GM21717 (cell line): Measurements from ENCODE around the gene RBL1.
"Not testable (repeated sequence)": the region's sequence is repeated elsewhere in the genome, so short reads cannot be mapped to it uniquely, and the experiment has no call there.

ENCODE experiments used
- ATAC-seq: cut with Tn5 transposase; IDR thresholded peaks from one replicate; pipeline ENCODE4 v1.9.1; 2021; ENCODE audit warnings: mild to moderate bottlenecking, moderate library complexity; ENCODE audit not compliant: unreplicated experiment

The RBL1 gene

GRCh38 chr20:37075932-37076685, 19.7 kb downstream of the RBL1 start:
- no peak for ATAC-seq

- no peak for ATAC-seq
Observed at GRCh38 chr20:37072293-37073196, 23.3 kb downstream of the RBL1 start.

- ATAC-seq, result no peak
Observed at GRCh38 chr20:37071481-37071911, 24.3 kb downstream of the RBL1 start.

GRCh38 chr20:37069563-37069962, 26.2 kb downstream of the RBL1 start:
- ATAC-seq, result not testable (repeated sequence)

DNA sequence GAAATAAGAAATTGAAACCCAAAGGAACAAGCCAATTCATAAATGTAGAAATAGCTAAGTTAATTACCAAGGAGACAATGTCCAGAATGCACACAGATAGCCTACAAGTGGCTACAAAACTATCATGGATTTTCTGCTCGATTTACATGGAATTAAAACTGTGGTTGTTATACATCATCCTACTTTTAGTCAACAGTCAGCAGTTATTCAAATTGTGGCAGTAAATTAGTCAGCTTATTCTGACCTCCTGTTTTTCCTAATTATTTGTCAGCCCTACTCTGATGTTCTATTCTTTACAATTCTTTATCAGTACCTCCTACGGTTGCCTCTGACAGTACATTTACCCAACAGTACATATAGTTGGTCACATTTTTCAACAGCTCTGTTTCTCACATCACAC, 29.6 kb downstream of the RBL1 start:
- no peak for ATAC-seq

DNA sequence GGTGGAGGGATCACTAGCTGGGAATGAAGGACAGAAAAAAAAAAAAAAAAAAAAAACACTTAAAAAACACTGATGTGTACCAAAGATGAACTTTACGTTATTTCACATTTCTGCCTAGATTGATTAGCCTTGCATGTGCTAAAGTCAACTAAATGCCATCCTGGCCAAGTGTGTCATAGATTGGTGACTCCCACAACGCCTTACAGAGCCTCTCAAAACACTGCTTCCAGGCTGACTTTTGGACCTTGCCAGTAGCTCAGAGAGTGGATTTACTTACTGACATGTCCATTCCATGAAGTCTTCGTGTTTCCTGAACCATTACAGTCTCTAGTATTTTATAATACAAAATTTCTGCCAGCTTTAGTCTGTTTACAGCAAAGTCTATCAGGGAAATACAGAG, 40.5 kb downstream of the RBL1 start:
- ATAC-seq, result no peak

GRCh38 chr20:37053230-37053950, 42.4 kb downstream of the RBL1 start:
- ATAC-seq, result no peak

DNA sequence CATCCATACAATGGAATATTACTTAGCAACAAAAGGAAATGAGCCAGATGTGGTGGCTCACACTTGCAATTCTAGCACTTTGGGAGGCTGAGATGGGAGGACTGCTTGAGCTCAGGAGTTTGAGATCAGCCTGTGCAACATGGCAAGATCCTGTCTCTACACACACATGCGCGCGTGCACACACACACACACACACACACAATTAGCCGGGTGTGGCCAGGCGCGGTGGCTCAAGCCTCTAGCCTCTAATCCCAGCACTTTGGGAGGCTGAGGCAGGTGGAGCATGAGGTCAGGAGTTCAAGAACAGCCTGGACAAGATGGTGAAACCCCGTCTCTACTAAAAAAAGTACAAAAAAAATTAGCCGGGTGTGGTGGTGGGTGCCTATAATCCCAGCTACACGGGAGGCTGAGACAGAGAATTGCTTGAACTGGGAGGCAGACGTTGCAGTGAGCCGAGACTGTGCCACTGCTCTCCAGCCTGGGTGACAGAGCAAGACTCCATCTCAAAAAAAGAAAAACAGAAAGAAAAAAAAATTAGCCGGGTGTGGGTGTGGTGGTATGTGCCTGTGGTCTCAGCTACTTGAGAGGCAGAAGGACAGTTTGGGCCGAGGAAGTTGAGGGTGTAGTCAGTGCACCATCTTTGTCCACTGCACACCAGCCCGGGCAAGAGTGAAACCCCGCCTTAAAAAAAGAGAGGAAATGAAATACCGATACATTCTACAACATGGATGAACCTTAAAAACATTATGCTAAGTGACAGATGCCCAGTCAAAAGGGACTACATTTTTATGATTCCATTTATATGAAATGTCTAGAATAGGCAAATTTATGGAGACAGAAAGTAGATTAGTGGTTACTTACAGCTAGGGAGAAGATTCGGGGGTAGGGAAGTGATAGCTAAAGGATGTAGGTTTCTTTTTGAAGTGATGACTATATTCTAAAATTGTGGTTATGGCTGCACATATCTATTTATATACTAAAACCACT, 52.5 kb downstream of the RBL1 start:
- peak; percentile 64 for ATAC-seq

DNA sequence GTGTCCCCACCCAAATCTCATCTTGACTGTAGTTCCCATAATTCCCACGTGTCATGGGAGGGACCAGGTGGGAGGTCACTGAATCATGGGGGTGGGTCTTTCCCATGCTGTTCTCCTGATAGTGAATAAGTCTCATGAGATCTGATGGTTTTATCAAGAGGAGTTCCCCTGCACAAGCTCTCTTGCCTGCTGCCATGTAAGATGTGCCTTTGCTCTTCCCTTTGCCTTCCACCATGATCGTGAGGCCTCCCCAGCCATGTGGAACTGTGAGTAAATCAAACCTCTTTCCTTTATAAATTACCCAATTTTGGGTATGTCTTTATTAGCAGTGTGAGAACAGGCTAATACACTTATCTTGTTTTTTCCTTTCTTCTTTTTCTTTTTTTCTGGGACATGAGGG, 56.4 kb downstream of the RBL1 start:
- ATAC-seq, result not testable (repeated sequence)

DNA sequence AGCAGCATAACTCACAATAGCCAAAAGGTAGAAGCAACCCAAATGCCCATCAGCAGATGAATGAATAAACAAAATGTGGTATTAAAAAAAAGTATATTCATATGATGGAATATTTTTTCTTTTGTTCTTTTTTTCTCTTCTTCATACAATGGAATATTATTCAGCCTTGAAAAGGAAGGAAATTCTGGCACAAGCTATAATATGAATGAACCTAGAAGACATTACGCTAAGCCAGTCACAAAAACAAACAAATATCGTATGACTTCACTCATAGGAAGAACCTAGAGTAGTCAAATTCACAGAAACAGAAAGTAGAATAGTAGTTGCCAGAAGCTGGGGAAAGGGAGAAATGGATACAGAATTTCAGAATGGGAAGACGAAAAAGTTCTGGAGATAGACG, 63.7 kb downstream of the RBL1 start:
- no peak for ATAC-seq

GRCh38 chr20:37020636-37021035, 75.2 kb downstream of the RBL1 start:
- no peak for ATAC-seq

- ATAC-seq, result not testable (repeated sequence)
Observed at GRCh38 chr20:37012631-37013030, 83.2 kb downstream of the RBL1 start.

- not testable (repeated sequence) for ATAC-seq
Observed at GRCh38 chr20:37011858-37012257, 83.9 kb downstream of the RBL1 start.

DNA sequence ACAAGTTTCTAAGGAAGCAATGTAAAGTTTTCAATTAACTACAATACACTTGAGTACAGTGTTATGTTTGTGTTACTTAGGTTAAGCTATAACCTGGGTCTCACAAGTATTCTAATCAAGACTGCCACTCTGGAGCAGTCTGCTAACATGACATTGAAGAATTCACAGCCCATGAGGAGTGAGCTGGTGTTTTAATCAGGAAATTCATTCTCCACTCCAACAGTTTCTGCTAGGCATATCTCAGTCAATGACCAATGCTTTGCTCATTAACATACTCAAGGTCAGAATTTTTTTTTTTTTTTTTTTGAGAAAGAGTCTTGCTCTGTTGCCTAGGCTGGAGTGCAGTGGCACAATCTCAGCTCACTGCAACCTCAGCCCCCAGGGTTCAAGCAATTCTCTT, 84.7 kb downstream of the RBL1 start:
- no peak for ATAC-seq

DNA sequence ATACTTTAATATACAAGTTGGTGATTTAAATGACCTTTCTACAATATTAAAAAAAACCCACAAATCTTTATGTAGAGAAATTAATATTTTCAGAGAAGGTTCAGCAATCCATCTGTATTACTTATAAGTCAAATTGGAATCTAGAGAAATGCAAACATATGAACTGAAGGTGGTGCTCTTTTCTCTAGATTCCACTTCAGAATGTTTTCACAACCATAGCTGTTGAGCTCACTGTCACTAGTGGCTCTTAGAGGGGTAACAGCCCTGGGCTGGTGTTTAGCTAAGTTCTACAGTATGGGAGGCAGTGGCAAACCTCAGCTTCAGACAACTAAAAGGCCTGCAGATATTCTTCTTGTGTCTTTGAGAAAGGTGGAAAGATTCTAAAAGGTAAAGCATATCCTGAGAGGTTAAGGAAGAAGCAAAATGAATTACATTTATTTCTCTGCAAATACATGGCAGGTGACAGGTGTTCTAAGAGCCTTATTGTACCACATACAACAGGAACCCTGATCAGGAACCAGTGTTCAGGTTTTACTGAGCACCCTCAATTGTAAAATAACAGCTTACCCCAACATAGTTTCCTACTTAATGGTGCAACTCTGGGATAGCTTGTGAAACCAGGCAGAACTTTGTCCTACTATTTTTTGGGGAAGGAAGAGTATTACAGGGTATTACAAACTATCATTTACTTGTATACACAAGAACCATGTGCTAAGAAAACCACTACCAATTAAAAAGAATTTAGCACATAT, 87.7 kb downstream of the RBL1 start:
- ATAC-seq, result no peak

GRCh38 chr20:37005062-37005942, 90.5 kb downstream of the RBL1 start:
- ATAC-seq, result not testable (repeated sequence)

DNA sequence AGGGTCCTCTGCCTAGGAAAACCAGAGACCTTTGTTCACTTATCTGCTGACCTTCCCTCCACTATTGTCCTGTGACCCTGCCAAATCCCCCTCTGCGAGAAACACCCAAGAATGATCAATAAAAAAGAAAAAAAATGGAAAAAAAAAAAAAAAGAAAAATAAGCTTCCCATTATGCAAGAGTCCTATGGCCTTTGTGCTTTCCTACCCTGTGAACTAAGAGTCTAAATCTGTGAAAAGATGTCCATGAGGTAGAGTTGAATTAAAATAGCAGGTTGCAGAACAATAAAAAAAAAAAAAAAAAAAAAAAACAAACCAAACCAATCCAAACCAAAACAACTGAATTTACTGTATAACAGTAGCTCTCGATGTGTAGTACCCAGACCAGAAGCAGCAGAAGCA, 94.2 kb downstream of the RBL1 start:
- ATAC-seq, result not testable (repeated sequence)

DNA sequence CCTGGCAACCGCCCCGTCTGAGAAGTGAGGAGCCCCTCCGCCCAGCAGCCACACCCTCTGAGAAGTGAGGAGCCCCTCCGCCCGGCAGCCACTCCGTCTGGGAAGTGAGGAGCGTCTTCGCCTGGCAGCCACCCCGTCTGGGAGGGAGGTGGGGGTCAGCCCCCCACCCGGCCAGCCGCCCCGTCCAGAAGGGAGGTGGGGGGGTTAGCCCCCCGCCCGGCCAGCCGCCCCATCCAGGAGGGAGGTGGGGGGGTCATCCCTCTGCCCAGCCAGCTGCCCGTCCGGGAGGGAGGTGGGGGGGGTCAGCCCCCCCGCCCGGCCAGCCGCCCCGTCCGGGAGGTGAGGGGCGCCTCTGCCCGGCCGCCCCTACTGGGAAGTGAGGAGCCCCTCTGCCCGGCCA, 95.6 kb downstream of the RBL1 start:
- not testable (repeated sequence) for ATAC-seq
